Midbrain (tissue), 1 donor: ENCODE results near the gene TBL1X.
A peak's percentile ranks its signal among the peaks of the same experiment; 100 is the strongest.

ENCODE experiments used
- DNase-seq: peaks from one replicate; lab custom pipeline; 2025; lab: John Stamatoyannopoulos, UW

Gene TBL1X

GRCh38 chrX:9586992-9587392 lies 122.1 kb downstream of the TBL1X start:
- DNase-seq, result no peak

GRCh38 chrX:9587642-9588041 lies 122.8 kb downstream of the TBL1X start:
- no peak for DNase-seq

GRCh38 chrX:9591496-9591895 lies 126.6 kb downstream of the TBL1X start:
- no peak for DNase-seq

GRCh38 chrX:9593756-9594155 lies 128.9 kb downstream of the TBL1X start:
- no peak for DNase-seq

DNA sequence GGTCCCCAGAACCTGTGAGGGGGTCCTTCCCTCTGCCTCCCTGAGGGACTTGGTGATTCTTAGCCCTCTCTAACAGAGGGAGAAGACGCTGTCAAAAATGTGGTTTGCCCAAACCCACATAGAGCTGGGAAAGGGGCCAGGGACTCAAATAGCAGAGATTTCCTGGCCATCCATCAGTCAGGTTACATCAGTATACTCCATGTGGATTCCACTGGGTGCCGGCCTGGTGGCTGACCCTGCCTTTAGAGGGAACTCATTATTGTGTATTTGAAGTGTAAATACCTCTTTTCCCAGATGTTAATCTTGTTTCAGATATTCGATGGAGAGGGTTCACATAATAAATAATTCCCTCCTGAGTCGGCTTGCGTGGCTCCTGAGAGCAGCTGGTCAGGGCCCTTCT lies 130.3 kb downstream of the TBL1X start:
- DNase-seq, result no peak

DNA sequence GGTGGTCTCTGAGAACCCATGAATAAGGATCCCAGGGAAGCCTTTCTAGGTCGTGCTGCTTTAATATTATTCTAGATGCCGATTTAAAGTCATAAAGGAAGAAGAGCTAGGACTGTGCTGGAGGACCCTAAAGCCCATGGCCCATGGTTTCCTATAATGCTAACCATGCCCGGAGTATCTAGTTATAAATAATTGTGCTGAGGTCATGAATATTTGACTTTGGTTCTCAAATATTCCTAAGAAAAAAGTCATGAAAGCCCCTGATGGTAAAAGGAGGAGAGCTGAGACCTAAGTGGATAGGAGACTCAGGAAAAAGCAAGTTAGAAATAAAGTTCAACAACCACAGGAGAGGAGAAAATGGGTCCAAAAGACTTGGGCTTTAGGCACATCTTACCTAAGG lies 132.0 kb downstream of the TBL1X start:
- DNase-seq, result no peak

GRCh38 chrX:9597361-9598035 lies 132.6 kb downstream of the TBL1X start:
- DNase-seq, result no peak

DNA sequence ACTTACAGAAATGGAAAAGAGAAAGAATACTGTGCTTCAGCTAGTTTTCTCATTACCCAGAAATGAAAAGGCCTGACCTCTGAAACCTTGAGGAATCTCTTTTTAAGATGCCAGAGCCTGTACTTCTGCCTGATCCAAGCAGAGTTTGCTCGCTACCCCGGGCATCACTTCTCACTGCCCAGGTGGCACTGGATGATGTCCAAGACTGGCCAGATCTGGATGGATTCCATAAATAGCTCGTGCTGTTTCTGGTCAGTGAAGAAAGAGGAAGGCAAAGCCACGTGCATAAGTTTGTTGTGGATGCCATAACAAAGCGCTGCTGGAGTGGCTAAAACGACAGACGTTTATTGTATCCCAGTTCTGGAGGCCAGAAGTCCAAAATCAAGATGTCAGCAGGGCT lies 133.5 kb downstream of the TBL1X start:
- DNase-seq, result no peak

DNA sequence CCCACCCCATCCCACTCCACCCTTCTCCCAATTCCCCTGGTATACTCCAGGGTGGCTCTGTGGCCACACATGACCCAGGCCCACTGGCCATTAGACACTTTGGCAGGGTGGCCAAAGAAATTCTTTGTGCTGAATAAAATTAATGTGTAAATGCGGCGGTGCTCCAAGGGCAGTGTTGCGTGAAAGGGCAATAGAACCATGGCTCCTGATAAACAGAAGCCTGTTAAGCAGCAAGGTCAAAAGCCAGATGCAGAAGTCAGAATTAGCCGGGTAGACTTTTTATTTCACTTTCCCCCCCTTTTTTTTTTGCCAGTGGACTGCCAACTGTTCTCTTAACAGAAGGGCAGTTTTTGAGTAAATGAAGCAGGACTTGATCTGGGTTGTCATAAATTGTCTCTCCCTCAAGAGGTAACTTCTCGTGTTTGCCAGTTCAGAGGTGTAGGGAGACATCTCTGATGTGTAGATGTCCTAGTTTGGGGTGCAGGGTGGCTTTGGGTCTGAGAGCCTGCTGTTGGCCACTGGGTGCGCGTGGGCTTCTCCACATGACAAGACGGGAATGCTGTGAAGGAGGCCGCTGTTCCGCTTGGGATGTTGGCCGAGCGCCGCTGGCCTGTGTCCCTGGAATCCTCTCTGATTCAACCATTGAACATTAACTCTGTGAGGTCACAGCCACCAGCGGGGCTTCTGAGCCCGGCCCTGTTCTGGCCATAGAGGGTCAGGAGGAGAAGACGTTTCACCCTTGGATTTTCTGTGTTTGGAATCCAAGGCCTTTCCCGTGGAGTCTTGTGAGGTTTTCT lies 139.5 kb downstream of the TBL1X start:
- DNase-seq, result peak; percentile 70

DNA sequence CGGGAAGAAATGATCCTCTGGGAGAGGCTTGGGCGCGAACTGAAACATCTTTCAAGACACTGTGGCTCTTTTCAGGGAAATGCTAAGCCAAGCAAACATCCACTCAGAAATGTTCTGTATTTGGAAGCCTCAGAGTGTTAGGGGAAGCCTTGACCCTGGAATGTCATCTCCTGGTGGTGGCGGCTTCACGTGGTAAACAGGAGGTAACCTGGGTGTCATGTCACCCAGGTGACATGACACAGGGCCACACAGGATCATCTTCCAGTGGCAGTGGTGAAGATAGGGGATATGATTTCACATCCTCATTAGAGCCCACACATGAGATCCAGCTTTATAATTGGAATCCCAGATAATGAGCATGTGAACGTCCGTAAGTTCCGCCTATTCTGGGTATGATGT lies 140.0 kb downstream of the TBL1X start:
- no peak for DNase-seq

DNA sequence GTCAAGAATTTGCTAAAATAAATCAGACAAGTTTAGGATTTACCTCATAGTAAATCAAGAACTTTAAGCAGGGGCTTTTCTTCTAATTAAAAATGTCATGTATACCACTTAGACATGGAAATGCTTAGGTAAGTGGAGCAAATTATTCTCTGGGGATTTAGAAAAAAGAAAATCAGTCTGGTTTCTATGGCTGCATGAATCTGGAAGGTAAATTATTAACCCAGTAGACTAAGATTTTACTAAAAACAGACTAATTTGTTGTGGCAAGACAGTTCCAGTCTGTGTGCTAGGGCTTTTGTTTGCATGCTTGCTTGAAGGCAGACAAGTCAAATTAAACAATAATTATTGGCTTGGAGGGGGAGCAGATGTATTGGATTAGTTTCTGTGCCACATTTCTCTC lies 140.6 kb downstream of the TBL1X start:
- no peak for DNase-seq

GRCh38 chrX:9606971-9607370 lies 142.1 kb downstream of the TBL1X start:
- DNase-seq, result no peak

DNA sequence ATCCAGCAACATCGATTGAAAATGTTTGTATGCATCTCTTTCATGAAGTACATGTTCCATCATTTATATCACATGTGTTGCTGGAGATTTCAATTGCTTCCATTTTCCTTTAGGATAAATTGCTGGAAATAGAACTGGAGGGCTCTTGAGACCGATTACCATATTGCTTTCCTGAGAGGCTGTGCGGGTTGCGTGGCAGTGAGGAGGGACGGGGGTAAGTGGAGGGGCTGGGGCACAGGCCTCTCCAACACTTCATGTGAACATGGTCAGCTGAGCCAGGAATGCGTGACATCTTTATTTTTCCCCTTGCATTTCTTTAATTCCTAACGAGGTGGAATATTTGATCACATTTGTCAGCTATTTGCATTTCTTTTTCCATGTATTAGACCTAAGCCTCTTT lies 144.6 kb downstream of the TBL1X start:
- DNase-seq, result no peak

- DNase-seq, result no peak
Observed at GRCh38 chrX:9609987-9610386, 145.1 kb downstream of the TBL1X start.

GRCh38 chrX:9610771-9611392 lies 146.0 kb downstream of the TBL1X start:
- peak; percentile 20 for DNase-seq

DNA sequence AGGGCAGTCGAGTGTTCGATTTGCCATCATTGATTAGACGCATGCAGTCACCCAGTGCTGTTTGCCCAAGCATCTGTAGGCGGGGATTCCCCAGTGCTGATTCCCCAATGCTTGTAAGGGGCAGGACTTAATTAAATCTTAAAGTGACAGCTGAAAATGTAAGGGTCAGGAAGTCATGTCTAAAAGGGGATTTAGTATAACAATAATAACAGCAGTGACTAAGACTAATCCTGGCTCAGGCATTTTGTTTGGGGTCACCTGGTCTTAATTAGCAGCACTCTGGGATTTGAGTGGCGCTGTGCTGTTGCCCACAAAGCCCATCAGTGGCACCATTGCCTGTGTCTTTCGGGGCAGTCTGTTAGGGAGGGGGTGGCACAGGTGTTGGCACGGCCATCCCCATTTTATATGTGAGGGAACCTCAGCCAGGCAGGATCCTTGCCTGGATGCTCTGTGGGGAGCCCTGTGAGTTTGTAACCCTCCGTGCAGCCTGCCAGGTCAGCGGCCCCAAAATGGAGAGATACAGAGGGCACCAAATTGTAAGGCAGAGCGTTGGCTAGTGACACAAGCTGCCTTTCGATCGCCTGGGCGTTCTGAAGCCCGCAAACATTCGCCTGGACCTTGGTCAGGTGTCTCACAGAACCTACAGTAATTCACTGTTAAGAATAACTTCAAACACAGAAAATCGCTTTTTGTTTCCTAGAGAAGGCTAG lies 146.7 kb downstream of the TBL1X start:
- DNase-seq, result no peak

DNA sequence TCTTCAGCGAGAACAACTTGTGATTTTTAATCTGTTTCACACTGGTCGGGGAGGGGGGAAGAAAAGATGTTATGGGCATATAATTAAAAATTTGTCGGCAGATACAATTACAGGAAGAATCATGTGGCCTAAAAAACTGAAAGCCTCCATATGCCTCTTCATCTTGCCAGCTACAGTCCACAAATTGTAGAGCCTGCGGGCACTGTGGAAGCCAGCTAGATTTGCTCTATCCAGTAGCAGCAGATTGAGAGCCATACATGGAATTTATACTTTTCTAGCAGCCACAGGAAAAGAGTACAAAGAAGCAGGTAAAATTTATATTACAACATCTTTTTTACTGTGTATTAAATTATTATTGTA lies 147.3 kb downstream of the TBL1X start:
- no peak for DNase-seq

DNA sequence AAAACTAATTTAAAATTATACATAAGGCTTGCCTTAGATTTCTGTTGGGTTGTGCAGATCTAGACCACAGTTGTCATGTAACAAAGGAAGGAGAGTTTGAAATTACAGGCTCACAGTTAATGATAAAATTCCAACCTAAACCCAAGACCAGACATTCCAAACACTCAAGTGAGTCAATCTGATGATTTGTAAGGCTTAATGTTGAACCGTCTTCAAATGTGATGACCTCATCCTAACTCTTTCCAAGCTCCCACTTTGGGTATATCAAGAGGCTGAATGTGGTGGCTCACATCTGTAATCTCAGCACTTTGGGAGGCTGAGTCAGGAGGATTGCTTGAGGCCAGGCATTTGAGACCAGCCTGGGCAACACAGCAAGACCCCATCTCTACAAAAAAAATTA lies 149.2 kb downstream of the TBL1X start:
- no peak for DNase-seq

DNA sequence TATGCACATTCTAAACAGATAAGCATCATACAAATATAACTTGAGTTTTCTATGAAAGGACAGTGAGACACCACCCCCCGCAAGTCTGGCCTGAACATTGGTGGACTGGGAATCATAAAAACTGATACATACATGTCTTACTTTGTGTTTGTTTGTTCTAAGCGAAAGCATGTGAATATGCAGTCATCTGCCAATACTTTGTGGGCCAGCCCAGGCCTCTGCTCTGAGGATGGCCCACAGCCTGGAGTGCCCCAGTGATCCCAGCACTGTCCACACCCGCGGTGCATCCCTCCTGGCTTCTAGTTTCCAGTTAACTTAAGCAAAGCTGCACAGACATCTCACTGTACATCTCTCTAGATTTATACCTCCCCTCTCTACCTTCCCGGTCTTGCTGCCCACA lies 154.3 kb downstream of the TBL1X start:
- no peak for DNase-seq

DNA sequence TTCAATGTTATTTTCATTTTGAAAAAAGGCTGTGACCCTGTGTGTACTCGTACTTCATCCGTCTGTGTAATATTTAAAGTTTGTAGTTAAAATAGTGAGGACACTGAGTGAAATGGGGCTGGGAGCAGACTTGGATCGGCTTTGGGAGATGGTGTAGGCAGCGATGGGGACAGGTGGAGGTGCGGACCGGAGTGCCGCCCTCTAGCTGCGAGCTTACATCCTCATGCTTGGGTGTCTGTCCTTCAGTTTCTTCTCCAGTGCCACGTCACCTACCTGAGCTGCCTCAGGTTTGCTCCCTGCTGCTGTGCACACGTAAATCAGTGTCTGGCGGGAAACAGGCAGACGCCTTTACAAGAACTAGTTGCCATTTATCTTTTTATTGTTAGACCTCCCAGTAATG lies 154.7 kb downstream of the TBL1X start:
- no peak for DNase-seq

GRCh38 chrX:9622128-9622527 lies 157.3 kb downstream of the TBL1X start:
- DNase-seq, result no peak

DNA sequence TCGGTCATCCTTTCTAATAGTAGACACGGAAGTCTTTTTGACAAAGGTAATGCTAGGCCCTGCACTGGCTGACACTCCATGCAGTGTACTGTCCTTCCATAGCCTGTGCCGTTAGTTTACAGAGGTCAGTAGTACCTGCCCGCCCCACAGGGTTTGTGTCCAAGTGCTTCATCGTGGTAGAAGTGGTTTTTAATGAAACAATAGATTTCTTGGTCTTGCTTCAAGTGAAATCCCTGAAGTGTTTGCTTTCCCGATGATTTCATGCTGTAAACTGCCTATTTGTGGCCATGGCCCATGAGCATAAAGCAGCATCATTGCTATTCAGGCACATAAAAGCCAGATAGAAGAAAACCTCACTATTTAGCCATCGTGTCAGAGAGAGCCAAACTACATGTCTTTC lies 161.5 kb downstream of the TBL1X start:
- DNase-seq, result no peak

DNA sequence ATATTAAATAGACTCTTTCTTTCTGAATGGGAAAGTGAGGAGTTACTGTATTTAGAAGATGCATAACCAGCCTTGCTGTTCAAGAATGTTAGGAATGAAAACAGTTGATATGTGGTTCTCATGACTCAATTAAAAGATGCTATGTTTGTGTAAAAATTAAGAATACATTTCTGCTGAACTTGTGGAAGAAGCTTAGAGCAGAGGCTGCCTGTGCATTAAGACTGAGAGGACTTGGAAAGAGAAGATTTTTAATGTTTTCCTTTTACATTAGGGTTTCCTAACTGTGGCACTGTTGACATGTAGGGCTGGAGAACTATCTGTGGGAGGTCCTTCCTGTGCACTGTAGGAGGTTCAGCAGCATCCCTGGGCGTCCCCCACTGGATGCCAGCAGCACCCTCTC lies 163.1 kb downstream of the TBL1X start:
- no peak for DNase-seq
